Measurements from ENCODE around the gene MAP4K4.

MAP4K4 gene

GRCh38 chr2:101697124-101698013 lies at the start of gene MAP4K4:
Gene MAP4K4 (plus strand): TSS chr2:101697707. CDS start chr2:101698081, 374 bp downstream.
- peak within 1 kb of the TSS; percentile 90 for H3K4me2 ChIP-seq (ENCODE audit: insufficient read depth, low read length)
- no peak for TF ChIP-seq EZH2 (IDR thresholded peaks at IDR 0.05; ENCODE audit: borderline replicate concordance, low read depth, low read length, severe bottlenecking)
- TF ChIP-seq CTCF (IDR thresholded peaks at IDR 0.05; ENCODE audit: borderline replicate concordance, extremely low read depth, low read length, poor library complexity, severe bottlenecking) = peak; percentile 57
- H3K9ac ChIP-seq (ENCODE audit: low read depth, low read length) = peak within 1 kb of the TSS; percentile 78
- H2AFZ ChIP-seq (ENCODE audit: low read depth, low read length) = peak within 1 kb of the TSS; percentile 83
- peak; percentile 71 for ATAC-seq (ENCODE audit: insufficient read depth, low read depth)
- H3K36me3 ChIP-seq (ENCODE audit: insufficient read depth, low read length) = peaks cover 3% of the 10 kb centered on the region; the same call in 1 of the 2 replicates
- peak within 1 kb of the TSS; percentile 73 to 86 for H3K4me3 ChIP-seq (ENCODE audit: low read depth in 1 of 2, low read length in 2 of 2)
- peak; percentile 88 for DNase-seq
- peaks cover 49% of the 10 kb centered on the region for H3K4me1 ChIP-seq (ENCODE audit: insufficient read depth, low read length)
- peak within 1 kb of the TSS; percentile 80 for H3K27ac ChIP-seq (ENCODE audit: low read length)
- H4K20me1 ChIP-seq (ENCODE audit: insufficient read depth, low read length) = peaks cover 27% of the 10 kb centered on the region; the same call in 1 of the 2 replicates
- H3K79me2 ChIP-seq (ENCODE audit: insufficient read depth, low read length) = peaks cover 46% of the 10 kb centered on the region
- no peaks in the 10 kb centered on the region for H3K27me3 ChIP-seq (ENCODE audit: insufficient read depth, low read length, poor library complexity)
- H3K9me3 ChIP-seq (ENCODE audit: insufficient read depth, low read length, severe bottlenecking) = no peaks in the 10 kb centered on the region

GRCh38 chr2:101653469-101653868 lies 44.0 kb upstream of the MAP4K4 start:
- Histone ChIP-seq H3K79me2 (ENCODE audit: insufficient read depth, low read length) (no peaks in the 10 kb centered on the region), H2AFZ (ENCODE audit: low read depth, low read length) (no peak overlapping the region), H3K4me3 (ENCODE audit: low read depth in 1 of 2, low read length in 2 of 2) (no peak overlapping the region), H4K20me1 (ENCODE audit: insufficient read depth, low read length) (no peaks in the 10 kb centered on the region), H3K36me3 (ENCODE audit: insufficient read depth, low read length) (no peaks in the 10 kb centered on the region), H3K27me3 (ENCODE audit: insufficient read depth, low read length, poor library complexity) (no peaks in the 10 kb centered on the region), H3K4me1 (ENCODE audit: insufficient read depth, low read length) (peaks cover 20% of the 10 kb centered on the region), H3K27ac (ENCODE audit: low read length) (no peak overlapping the region), H3K4me2 (ENCODE audit: insufficient read depth, low read length) (no peak overlapping the region), H3K9ac (ENCODE audit: low read depth, low read length) (no peak overlapping the region), H3K9me3 (ENCODE audit: insufficient read depth, low read length, severe bottlenecking) (no peaks in the 10 kb centered on the region)
- TF ChIP-seq CTCF (IDR thresholded peaks at IDR 0.05; ENCODE audit: borderline replicate concordance, extremely low read depth, low read length, poor library complexity, severe bottlenecking) = no peak
- TF ChIP-seq EZH2 (IDR thresholded peaks at IDR 0.05; ENCODE audit: borderline replicate concordance, low read depth, low read length, severe bottlenecking) = no peak
- no peak for ATAC-seq (ENCODE audit: insufficient read depth, low read depth)
- DNase-seq = no peak

GRCh38 chr2:101655702-101656422 lies 41.6 kb upstream of the MAP4K4 start:
- ATAC-seq (ENCODE audit: insufficient read depth, low read depth) = no peak
- Histone ChIP-seq H3K79me2 (ENCODE audit: insufficient read depth, low read length) (no peaks in the 10 kb centered on the region), H3K4me1 (ENCODE audit: insufficient read depth, low read length) (peaks cover 16% of the 10 kb centered on the region), H3K9me3 (ENCODE audit: insufficient read depth, low read length, severe bottlenecking) (no peaks in the 10 kb centered on the region), H3K27ac (ENCODE audit: low read length) (no peak overlapping the region), H2AFZ (ENCODE audit: low read depth, low read length) (peak overlapping the region; percentile 23; the same call in 1 of the 2 replicates), H3K4me2 (ENCODE audit: insufficient read depth, low read length) (no peak overlapping the region), H3K36me3 (ENCODE audit: insufficient read depth, low read length) (no peaks in the 10 kb centered on the region), H3K27me3 (ENCODE audit: insufficient read depth, low read length, poor library complexity) (no peaks in the 10 kb centered on the region), H3K4me3 (ENCODE audit: low read depth in 1 of 2, low read length in 2 of 2) (no peak overlapping the region), H4K20me1 (ENCODE audit: insufficient read depth, low read length) (no peaks in the 10 kb centered on the region), H3K9ac (ENCODE audit: low read depth, low read length) (no peak overlapping the region)
- TF ChIP-seq EZH2 (IDR thresholded peaks at IDR 0.05; ENCODE audit: borderline replicate concordance, low read depth, low read length, severe bottlenecking) (no peak), CTCF (IDR thresholded peaks at IDR 0.05; ENCODE audit: borderline replicate concordance, extremely low read depth, low read length, poor library complexity, severe bottlenecking) (no peak)
- DNase-seq = no peak

Data from DND-41 (cell line).